ACC112 (cell line): ENCODE results near the gene GATA1.
A peak's percentile ranks its signal among the peaks of the same experiment; 100 is the strongest.

Experiments
- H2AFZ ChIP-seq: fragments of 200-600 bp; sonication (generic); one replicate; pipeline ENCODE4 v1.6.0; 2017; ENCODE audit warnings: antibody characterized with exemption, low read length; ENCODE audit not compliant: unreplicated experiment
- H3K27ac ChIP-seq: fragments of 200-600 bp; sonication (generic); 2 replicates; pipeline ENCODE4 v1.5.1; 2014; ENCODE audit warnings: low read depth, mild to moderate bottlenecking, antibody characterized with exemption, low read length, moderate library complexity
- H3K27me3 ChIP-seq: fragments of 200-600 bp; sonication (generic); 2 replicates; pipeline ENCODE4 v1.6.1; 2014; ENCODE audit warnings: mild to moderate bottlenecking, antibody characterized with exemption, low read length, moderate library complexity, mixed read lengths; ENCODE audit not compliant: insufficient read depth
- H3K36me3 ChIP-seq: fragments of 200-600 bp; sonication (generic); 2 replicates; pipeline ENCODE4 v1.6.1; 2016; ENCODE audit warnings: mild to moderate bottlenecking, antibody characterized with exemption, low read length, moderate library complexity, mixed read lengths; ENCODE audit not compliant: insufficient read depth
- H3K4me1 ChIP-seq: fragments of 200-600 bp; sonication (generic); one replicate; pipeline ENCODE4 v1.6.1; 2016; ENCODE audit warnings: low read length, mixed read lengths; ENCODE audit not compliant: insufficient read depth, unreplicated experiment, control insufficient read depth
- H3K4me3 ChIP-seq: fragments of 200-600 bp; sonication (generic); 2 replicates; pipeline ENCODE4 v1.5.1; 2014; ENCODE audit warnings: mild to moderate bottlenecking, low read depth, low read length
- H3K79me2 ChIP-seq: fragments of 200-600 bp; sonication (generic); one replicate; pipeline ENCODE4 v1.6.0; 2016; ENCODE audit warnings: low read length; ENCODE audit not compliant: control insufficient read depth, unreplicated experiment, insufficient read depth

The GATA1 gene

DNA sequence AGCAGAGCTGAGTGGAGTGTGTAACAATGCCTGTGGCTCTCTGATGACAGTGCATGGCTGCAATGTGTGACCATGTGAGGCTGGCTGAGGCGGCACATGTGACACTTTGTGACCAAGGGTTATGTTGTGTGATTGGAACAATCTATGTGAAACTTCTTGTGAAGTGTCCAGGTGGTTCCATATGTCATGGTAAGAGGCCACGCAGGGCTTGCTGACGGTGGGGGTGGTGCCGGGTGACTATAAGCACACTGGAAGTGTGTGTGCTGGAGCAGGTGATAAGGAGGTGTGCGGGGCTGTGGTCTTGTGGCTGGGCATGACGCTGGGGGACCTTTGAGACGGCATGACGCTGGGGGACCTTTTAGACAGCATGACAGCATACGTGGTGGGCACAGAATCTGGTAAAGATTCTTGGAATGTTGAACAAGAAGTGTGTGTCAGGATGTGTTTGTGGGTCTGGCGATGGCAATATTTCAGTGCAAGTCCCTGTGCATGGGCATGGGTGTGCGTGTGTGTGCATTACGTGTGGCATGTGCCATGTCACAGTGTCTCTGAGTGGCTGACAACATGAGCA is 8.0 kb downstream of the GATA1 start:
- no peak overlapping the region for H3K27ac ChIP-seq
- no peaks in the 10 kb centered on the region for H3K36me3 ChIP-seq

DNA sequence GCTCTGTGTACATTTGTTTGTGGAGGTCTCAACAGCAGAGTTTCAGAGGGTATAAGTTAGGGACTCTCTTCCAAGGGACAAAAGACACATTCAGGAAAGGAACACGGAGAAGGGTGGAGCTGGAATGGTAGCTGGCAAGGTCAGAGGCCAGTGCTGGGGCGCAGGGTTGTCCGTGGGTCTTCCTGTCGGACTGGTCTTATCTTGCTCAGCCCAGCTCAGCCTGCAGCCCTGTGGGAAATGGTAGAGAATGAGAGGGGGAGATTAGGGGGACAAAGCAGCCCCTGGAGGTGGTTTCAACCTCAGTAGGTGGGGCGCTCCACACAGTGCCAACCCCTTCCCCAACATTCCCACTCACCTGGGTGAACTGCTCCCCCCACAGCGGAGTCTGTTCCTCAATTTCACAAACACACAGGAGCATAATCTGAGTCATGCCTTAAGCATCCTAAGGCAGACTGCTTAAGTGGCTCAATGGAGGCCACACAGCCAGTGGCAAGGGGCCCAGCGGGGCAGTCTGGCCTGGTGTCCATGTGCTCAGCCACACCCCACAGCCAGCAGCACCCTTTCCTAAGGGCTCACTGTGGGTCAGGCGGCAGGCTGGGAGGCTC is 8.6 kb downstream of the GATA1 start:
- peaks cover 8% of the 10 kb centered on the region for H3K4me1 ChIP-seq
- H3K4me3 ChIP-seq: no peak overlapping the region
- no peaks in the 10 kb centered on the region for H3K79me2 ChIP-seq
- H3K36me3 ChIP-seq: no peaks in the 10 kb centered on the region
- H2AFZ ChIP-seq: no peak overlapping the region
- H3K27me3 ChIP-seq: no peaks in the 10 kb centered on the region
- no peak overlapping the region for H3K27ac ChIP-seq

More for the DNA sequence above, 8.0 kb downstream of the GATA1 start:
- Histone ChIP-seq H3K79me2 (no peaks in the 10 kb centered on the region), H3K27me3 (no peaks in the 10 kb centered on the region), H2AFZ (no peak overlapping the region), H3K4me3 (no peak overlapping the region), H3K4me1 (peaks cover 8% of the 10 kb centered on the region)

DNA sequence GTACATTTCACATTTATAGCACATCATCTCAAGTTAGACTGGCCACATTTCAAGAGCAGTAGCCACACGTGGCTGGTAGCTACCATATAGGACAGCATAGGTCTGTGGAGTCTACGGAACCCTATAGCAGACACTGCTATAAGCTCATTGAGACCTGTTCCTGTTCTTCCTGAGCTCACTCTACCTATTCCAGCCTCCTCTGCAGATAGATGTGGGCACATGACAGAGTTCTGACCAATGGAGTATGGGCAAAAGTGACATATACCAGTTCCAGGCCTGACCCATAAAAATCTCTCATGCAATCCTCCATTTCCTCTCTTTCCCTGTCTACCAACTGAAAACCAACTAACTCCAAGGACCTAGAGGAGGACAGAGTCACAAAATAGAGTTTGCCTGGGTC is 11.9 kb downstream of the GATA1 start:
- Histone ChIP-seq H3K27ac (no peak overlapping the region), H2AFZ (no peak overlapping the region), H3K4me3 (no peak overlapping the region), H3K4me1 (peaks cover 15% of the 10 kb centered on the region), H3K36me3 (no peaks in the 10 kb centered on the region), H3K27me3 (no peaks in the 10 kb centered on the region), H3K79me2 (no peaks in the 10 kb centered on the region)

DNA sequence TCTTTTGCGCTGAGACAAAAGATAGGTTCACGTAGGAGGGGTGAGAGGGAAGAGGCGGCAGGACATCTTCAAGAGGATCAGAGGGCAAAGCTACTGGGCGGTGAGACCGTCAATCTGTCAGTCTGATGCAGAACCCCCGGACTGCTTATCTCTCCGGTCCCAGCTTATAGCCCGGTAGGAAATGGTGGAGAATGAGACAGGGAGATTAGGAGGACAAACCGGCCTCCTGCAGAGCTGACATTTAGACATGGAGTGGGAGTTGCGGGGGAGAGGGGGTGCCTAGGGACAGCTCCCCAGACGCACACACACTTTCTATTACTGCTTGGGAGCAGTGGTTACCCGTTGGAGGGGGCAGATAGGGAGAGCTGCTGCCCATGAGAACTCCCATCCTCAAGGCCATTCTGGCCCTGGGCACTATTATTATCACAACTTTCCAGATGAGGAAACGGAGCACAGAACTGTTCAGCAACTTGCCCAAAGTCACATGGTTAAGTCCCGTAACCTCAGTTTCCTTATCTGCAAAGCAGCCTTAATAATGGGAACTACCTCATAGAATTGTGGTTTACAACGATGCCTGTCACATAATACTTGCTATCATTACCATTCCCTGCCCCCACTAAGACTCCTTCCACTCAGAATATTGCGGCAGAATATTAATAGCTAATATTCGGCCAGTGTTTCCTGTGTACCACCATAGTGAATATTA is 14.3 kb downstream of the GATA1 start:
- Histone ChIP-seq H3K27ac (peak overlapping the region; percentile 93), H3K4me3 (peak overlapping the region; percentile 92), H3K36me3 (no peaks in the 10 kb centered on the region), H2AFZ (peak overlapping the region; percentile 91), H3K4me1 (peaks cover 7% of the 10 kb centered on the region), H3K27me3 (no peaks in the 10 kb centered on the region), H3K79me2 (no peaks in the 10 kb centered on the region)

DNA sequence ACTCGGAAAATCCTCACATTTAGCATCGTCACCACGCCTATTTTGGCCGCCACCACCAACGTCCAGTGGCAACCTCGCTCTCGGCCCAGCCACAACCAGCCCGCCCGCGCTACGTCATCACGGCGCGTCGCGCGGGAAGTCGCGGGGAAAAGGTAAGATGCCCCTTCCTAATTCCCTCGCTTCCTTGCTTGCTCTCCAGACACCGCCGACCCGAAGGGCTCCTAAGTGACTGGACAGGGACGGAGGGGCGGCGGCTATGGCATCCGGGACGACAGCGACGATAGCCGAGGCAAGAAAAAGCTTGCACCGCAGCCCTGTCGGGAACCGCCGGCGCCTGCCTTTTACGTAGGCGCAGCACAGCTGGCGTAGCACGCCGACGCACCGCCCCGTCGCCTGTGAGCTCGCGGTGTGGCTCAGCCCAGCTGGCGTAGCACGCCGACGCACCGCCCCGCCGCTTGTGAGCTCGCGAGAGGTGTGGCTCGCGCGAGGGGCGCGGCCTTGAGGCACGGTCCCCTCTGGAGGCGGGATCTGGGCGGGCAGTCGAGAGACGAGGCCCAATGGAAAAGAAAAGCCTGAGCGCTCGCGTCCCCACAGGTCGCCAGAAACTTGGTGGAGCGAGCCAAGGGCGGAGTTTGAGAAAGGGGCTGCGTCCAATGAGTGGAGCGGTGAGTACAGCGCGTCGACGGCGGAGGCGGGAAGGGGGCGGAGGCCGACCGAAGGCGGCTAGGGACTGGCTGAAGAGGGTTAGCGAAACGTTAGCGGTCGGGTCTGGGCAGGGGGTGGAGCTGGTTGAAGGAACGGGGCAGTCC is 15.1 kb downstream of the GATA1 start, which contains the start of gene HDAC6:
Gene HDAC6 (plus strand): TSS at position 788 of the 809 bp plus-strand sequence. CDS start 626 bp downstream, outside the sequence.
- no peaks in the 10 kb centered on the region for H3K27me3 ChIP-seq
- peaks cover 7% of the 10 kb centered on the region for H3K4me1 ChIP-seq
- H3K27ac ChIP-seq: peak within 1 kb of the TSS; percentile 95
- H3K4me3 ChIP-seq: peak within 1 kb of the TSS; percentile 92
- H3K36me3 ChIP-seq: no peaks in the 10 kb centered on the region
- H2AFZ ChIP-seq: peak within 1 kb of the TSS; percentile 91
- no peaks in the 10 kb centered on the region for H3K79me2 ChIP-seq

DNA sequence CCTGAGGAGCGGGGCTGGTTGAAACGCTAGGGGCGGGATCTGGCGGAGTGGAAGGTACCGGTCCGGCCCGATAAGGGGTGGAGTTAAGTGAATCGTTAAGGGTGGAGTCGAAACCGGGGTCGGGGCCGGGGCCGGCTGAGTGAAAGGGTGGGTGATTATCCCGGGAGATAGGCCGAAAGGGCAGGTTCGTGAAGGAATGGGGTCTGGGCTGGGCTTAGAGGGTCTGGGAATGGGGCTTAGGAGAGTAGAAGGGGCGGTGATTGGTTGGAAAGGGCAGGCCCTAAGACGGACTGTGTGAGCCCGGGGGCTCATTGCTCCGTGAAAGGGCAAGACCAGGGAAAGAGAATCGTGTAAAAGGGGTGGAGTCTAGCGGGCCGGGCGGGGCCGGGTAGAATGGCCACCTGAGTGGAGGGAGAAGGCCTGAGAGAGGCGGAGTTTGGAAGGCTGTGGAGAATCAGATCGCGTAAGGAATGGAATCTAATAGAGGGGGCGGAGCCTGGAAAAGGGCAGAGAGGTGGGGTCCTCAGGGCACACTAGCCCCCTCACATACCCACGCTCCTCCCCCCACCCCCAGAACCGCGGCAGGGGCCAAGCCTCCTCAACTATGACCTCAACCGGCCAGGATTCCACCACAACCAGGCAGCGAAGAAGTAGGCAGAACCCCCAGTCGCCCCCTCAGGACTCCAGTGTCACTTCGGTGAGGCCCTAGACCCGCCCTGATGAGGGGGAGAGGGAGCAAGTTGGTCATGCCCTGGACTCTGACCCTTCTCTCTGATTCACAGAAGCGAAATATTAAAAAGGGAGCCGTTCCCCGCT is 15.9 kb downstream of the GATA1 start:
- H3K36me3 ChIP-seq: no peaks in the 10 kb centered on the region
- H3K27me3 ChIP-seq: no peaks in the 10 kb centered on the region
- peak overlapping the region; percentile 81 for H3K4me3 ChIP-seq
- H3K27ac ChIP-seq: peak overlapping the region; percentile 95
- peak overlapping the region; percentile 51 for H2AFZ ChIP-seq
- H3K4me1 ChIP-seq: peaks cover 7% of the 10 kb centered on the region
- no peaks in the 10 kb centered on the region for H3K79me2 ChIP-seq

DNA sequence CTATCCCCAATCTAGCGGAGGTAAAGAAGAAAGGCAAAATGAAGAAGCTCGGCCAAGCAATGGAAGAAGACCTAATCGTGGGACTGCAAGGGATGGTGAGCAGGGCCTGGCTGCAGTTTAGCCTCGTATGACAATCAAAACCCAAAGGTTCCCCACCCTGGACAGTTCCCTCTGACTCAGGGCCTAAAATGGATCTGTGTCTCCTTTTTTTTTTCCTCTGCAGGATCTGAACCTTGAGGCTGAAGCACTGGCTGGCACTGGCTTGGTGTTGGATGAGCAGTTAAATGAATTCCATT is 16.5 kb downstream of the GATA1 start:
- H3K27me3 ChIP-seq: no peaks in the 10 kb centered on the region
- no peaks in the 10 kb centered on the region for H3K79me2 ChIP-seq
- H3K36me3 ChIP-seq: no peaks in the 10 kb centered on the region
- H3K4me3 ChIP-seq: peak overlapping the region; percentile 81
- H3K27ac ChIP-seq: peak overlapping the region; percentile 95; the same call in 1 of the 2 replicates
- no peak overlapping the region for H2AFZ ChIP-seq
- peaks cover 7% of the 10 kb centered on the region for H3K4me1 ChIP-seq

DNA sequence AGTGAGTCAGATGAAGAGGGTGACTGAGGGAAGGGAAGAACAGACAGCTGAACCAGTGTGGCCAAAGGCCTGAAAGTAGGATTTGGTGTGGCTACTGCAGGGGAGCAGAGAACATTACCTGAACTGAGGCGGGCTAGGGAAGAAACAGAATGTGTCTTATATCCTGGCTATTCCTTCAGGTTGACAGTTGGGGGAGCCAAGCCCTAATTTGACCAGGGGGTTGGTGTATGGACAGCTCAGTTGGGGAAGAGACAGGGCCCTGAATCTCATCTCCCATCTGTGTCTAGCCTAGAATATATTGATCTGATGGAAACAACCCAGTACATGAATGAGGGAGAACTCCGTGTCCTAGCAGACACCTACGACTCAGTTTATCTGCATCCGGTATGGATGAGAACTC is 19.7 kb downstream of the GATA1 start:
- Histone ChIP-seq H3K27me3 (no peaks in the 10 kb centered on the region), H3K36me3 (no peaks in the 10 kb centered on the region), H3K79me2 (no peaks in the 10 kb centered on the region), H3K4me3 (no peak overlapping the region), H3K27ac (no peak overlapping the region), H3K4me1 (no peaks in the 10 kb centered on the region), H2AFZ (no peak overlapping the region)

DNA sequence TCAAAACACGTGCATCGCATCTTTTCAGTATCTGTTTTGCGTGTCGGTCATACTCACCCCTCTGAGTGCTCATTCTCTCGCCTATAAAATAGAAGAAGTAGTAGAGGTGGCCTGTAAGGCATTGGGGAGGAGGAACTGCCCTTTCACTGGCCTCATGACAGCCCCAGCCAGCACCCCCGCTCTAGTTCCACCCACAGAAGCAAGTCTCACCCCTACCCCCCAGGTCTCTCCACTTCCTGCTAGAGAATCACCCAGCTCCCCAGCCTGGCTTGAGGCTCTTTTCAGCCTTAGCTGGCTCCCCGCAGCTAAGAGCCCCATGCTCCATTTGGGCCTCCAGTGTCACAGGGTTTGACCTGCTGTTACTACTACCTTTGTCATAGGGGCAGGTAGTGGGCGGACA is 27.3 kb downstream of the GATA1 start:
- no peaks in the 10 kb centered on the region for H3K27me3 ChIP-seq
- H2AFZ ChIP-seq: no peak overlapping the region
- no peak overlapping the region for H3K27ac ChIP-seq
- no peaks in the 10 kb centered on the region for H3K79me2 ChIP-seq
- no peaks in the 10 kb centered on the region for H3K36me3 ChIP-seq
- H3K4me1 ChIP-seq: no peaks in the 10 kb centered on the region
- H3K4me3 ChIP-seq: no peak overlapping the region

DNA sequence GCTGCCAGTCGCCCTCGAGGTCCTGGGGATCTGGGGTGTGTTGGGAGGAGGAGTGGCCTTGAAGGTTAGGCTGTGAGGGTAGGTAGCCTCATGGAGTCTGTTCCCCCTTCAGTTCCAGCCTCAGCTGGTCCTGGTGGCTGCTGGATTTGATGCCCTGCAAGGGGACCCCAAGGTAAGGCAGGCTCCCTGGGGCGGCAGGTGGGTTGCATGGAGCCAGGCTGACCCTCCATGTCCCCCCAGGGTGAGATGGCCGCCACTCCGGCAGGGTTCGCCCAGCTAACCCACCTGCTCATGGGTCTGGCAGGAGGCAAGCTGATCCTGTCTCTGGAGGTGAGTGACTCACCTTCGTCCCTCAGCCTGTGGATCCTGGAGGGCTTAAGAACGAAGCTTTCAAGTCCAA is 28.3 kb downstream of the GATA1 start:
- no peaks in the 10 kb centered on the region for H3K36me3 ChIP-seq
- H3K4me1 ChIP-seq: no peaks in the 10 kb centered on the region
- H3K27me3 ChIP-seq: no peaks in the 10 kb centered on the region
- no peak overlapping the region for H3K4me3 ChIP-seq
- no peaks in the 10 kb centered on the region for H3K79me2 ChIP-seq
- no peak overlapping the region for H2AFZ ChIP-seq
- H3K27ac ChIP-seq: no peak overlapping the region
